ENCODE data around the gene CNIH2. TPM values are rescaled to one million over a fixed set of nuclear protein-coding genes. Genes with fewer than 3 reads are reported as not detected.

Gene CNIH2
- total RNA-seq, 1 experiment from 2014 or later: 1.3 TPM

GRCh38 chr11:66282468-66283455 is 4.8 kb downstream of the CNIH2 start:
- H3K9me3 ChIP-seq (ENCODE audit: control insufficient read depth in 1 of 2, insufficient read depth in 1 of 2, low read depth in 1 of 2, low read length in 2 of 2): no peaks in the 10 kb centered on the region
- RAD21 ChIA-PET (ENCODE audit: low non-redundant PET in 1 of 2, low total read pairs in 2 of 2, uncharacterized antibody in 2 of 2, unreplicated experiment in 2 of 2): no interaction called here
- H2AFZ ChIP-seq (ENCODE audit: low read depth, low read length, poor library complexity, severe bottlenecking): no peak overlapping the region
- CTCF ChIA-PET: interaction anchor here (0.6 to 3.0 kb wide), 10 partner anchors 8 to 104 kb away, joined by 3 to 17 read pairs (median 4); partner anchors contain the start of genes RAB1B and TMEM151A
- DNase-seq (ENCODE audit: low read depth, low spot score) (peak; percentile 91), ATAC-seq (peak; percentile 89)
- intact Hi-C loops (cut with micrococcal nuclease): no loop called here
- no TSS peak for BruUV-seq (replicated peaks)
- no peaks in the 10 kb centered on the region for H3K27me3 ChIP-seq (ENCODE audit: insufficient read depth, low read length)
- peak overlapping the region; percentile 30 for H3K4me2 ChIP-seq (ENCODE audit: low read length)
- peak overlapping the region; percentile 38; the same call in 1 of the 2 replicates for H3K9ac ChIP-seq (ENCODE audit: low read length)
- peaks cover 3 to 29% of the 10 kb centered on the region in 2 experiments; a peak in 3 of 4 replicates for H3K4me1 ChIP-seq (ENCODE audit: control insufficient read depth in 1 of 2, insufficient read depth in 2 of 2, low read length in 2 of 2)
- peak overlapping the region; percentile 31; the same call in 1 of the 2 replicates for H3K27ac ChIP-seq (ENCODE audit: low read depth, low read length)
- H3K36me3 ChIP-seq (ENCODE audit: control insufficient read depth in 1 of 2, insufficient read depth in 2 of 2, low read length in 2 of 2): no peaks in the 10 kb centered on the region
- peaks cover 9% of the 10 kb centered on the region; the same call in 1 of the 2 replicates for H3K79me2 ChIP-seq (ENCODE audit: insufficient read depth, low read length)
- H3K9me2 ChIP-seq (ENCODE audit: insufficient read depth): no peaks in the 10 kb centered on the region
- H4K20me1 ChIP-seq (ENCODE audit: insufficient read depth): no peaks in the 10 kb centered on the region
- POLR2A ChIA-PET: no interaction called here
- H3K4me3 ChIP-seq (replicated peaks in 1 of 2; ENCODE audit: low read depth in 1 of 2, low read length in 2 of 2): no peak overlapping the region
- TF ChIP-seq SRF (IDR thresholded peaks at IDR 0.05; ENCODE audit: low read depth): no peak
- TF ChIP-seq, protein P1, sequence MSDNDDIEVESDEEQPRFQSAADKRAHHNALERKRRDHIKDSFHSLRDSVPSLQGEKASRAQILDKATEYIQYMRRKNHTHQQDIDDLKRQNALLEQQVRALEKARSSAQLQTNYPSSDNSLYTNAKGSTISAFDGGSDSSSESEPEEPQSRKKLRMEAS (IDR thresholded peaks at IDR 0.05): no peak
- peak; percentile 55 for TF ChIP-seq POLR2AphosphoS5 (IDR thresholded peaks at IDR 0.05; ENCODE audit: low read depth, low read length)
- TF ChIP-seq CBX3 (IDR thresholded peaks at IDR 0.05; ENCODE audit: low read depth): no peak
- peak; percentile 23; the same call in 1 of the 2 replicates for TF ChIP-seq ZFX (IDR thresholded peaks at IDR 0.05)
- no peak for TF ChIP-seq SP1 (IDR thresholded peaks at IDR 0.05; ENCODE audit: low read depth)
- TF ChIP-seq TCF7L2 (IDR thresholded peaks at IDR 0.05; ENCODE audit: borderline replicate concordance, extremely low read depth, insufficient read depth, insufficient read length): no peak
- no peak for TF ChIP-seq EGR1 (IDR thresholded peaks at IDR 0.05; ENCODE audit: low read depth)
- TF ChIP-seq EZH2phosphoT487 (IDR thresholded peaks at IDR 0.05; ENCODE audit: borderline replicate concordance): no peak
- TF ChIP-seq CEBPB (IDR thresholded peaks at IDR 0.05; ENCODE audit: low read depth): no peak
- TF ChIP-seq ELF1 (IDR thresholded peaks at IDR 0.05; ENCODE audit: borderline replicate concordance, low read depth): no peak
- TF ChIP-seq POLR2A (IDR thresholded peaks at IDR 0.05; ENCODE audit: borderline replicate concordance, extremely low read depth, insufficient read depth, insufficient read length): no peak
- TF ChIP-seq, protein P2, sequence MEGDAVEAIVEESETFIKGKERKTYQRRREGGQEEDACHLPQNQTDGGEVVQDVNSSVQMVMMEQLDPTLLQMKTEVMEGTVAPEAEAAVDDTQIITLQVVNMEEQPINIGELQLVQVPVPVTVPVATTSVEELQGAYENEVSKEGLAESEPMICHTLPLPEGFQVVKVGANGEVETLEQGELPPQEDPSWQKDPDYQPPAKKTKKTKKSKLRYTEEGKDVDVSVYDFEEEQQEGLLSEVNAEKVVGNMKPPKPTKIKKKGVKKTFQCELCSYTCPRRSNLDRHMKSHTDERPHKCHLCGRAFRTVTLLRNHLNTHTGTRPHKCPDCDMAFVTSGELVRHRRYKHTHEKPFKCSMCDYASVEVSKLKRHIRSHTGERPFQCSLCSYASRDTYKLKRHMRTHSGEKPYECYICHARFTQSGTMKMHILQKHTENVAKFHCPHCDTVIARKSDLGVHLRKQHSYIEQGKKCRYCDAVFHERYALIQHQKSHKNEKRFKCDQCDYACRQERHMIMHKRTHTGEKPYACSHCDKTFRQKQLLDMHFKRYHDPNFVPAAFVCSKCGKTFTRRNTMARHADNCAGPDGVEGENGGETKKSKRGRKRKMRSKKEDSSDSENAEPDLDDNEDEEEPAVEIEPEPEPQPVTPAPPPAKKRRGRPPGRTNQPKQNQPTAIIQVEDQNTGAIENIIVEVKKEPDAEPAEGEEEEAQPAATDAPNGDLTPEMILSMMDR (IDR thresholded peaks at IDR 0.05 in 2 of 3, conservative IDR thresholded peaks at IDR 0.05 in 1 of 3; ENCODE audit: borderline replicate concordance in 1 of 3, insufficient read depth in 1 of 3, low read depth in 2 of 3, low read length in 2 of 3): peak in 2 of 3 experiments; percentile 88 to 96; a peak in 4 of 6 replicates
- no peak for TF ChIP-seq ZNF274 (IDR thresholded peaks at IDR 0.05; ENCODE audit: low read depth, low read length)
- no peak for TF ChIP-seq REST (IDR thresholded peaks at IDR 0.05; ENCODE audit: low read depth)
- TF ChIP-seq JUND (IDR thresholded peaks at IDR 0.05): no peak
- TF ChIP-seq YY1 (IDR thresholded peaks at IDR 0.05; ENCODE audit: extremely low read depth, insufficient replicate concordance, low read depth, low read length): no peak
- TF ChIP-seq SIN3A (IDR thresholded peaks at IDR 0.05; ENCODE audit: low read depth): no peak
- TF ChIP-seq FOSL1 (IDR thresholded peaks at IDR 0.05; ENCODE audit: low read depth): no peak

Data from HCT116 (cell line).